OCI-LY3 (cell line): ENCODE data around the gene KIRREL1.

Experiments
- H2AFZ ChIP-seq: fragments of 200-600, 300-600 bp; shearing (Covaris generic); 2 replicates; pipeline ENCODE4 v1.6.0; 2014; ENCODE audit warnings: antibody characterized with exemption, low read depth, low read length
- H3K27ac ChIP-seq: fragments of 200-600, 300-600 bp; sonication (generic); 2 replicates; pipeline ENCODE4 v1.5.1; 2014; ENCODE audit warnings: mild to moderate bottlenecking, low read length, moderate library complexity, mixed read lengths
- H3K27me3 ChIP-seq: fragments of 200-600, 300-600 bp; sonication (generic); 2 replicates; pipeline ENCODE4 v1.6.1; 2014; ENCODE audit warnings: low read depth, low read length, mixed read lengths
- H3K36me3 ChIP-seq: fragments of 200-600, 300-600 bp; sonication (generic); replicated peaks from 2 replicates; pipeline ENCODE3; 2014; ENCODE audit warnings: low read depth, low read length, mixed read lengths
- H3K4me1 ChIP-seq: fragments of 300-600, 200-600 bp; sonication (generic); 2 replicates; pipeline ENCODE4 v1.6.1; 2014; ENCODE audit warnings: low read length, mixed read lengths
- H3K4me2 ChIP-seq: fragments of 200-600, 300-600 bp; sonication (generic); 2 replicates; pipeline ENCODE4 v1.6.1; 2014; ENCODE audit warnings: low read length, mixed read lengths
- H3K4me3 ChIP-seq: fragments of 300-600, 200-600 bp; sonication (generic); 2 replicates; pipeline ENCODE4 v1.5.1; 2014; ENCODE audit warnings: antibody characterized with exemption, mild to moderate bottlenecking, low read length, moderate library complexity
- H3K79me2 ChIP-seq: fragments of 300-600, 200-600 bp; shearing (Covaris generic); 2 replicates; pipeline ENCODE4 v1.6.1; 2014; ENCODE audit warnings: mild to moderate bottlenecking, low read length, mixed read lengths
- H3K9ac ChIP-seq: fragments of 300-600, 200-600 bp; shearing (Covaris generic); 2 replicates; pipeline ENCODE4 v1.6.0; 2014; ENCODE audit warnings: mild to moderate bottlenecking, low read length, moderate library complexity
- H3K9me3 ChIP-seq: fragments of 200-600, 300-600 bp; shearing (Covaris generic); 2 replicates; pipeline ENCODE4 v1.6.1; 2014; ENCODE audit warnings: low read length, mixed read lengths; ENCODE audit not compliant: insufficient read depth
- H4K20me1 ChIP-seq: fragments of 200-600, 300-600 bp; sonication (generic); 2 replicates; pipeline ENCODE4 v1.6.1; 2016; ENCODE audit warnings: low read length, mixed read lengths; ENCODE audit not compliant: insufficient read depth
- CTCF ChIP-seq: fragments of 200-600, 300-600 bp; sonication (generic); IDR thresholded peaks from 2 replicates; pipeline ENCODE4 v1.5.1; 2014; ENCODE audit warnings: antibody characterized with exemption, low read length, low read depth
- EZH2phosphoT487 ChIP-seq: fragments of 200-600 bp; shearing (Covaris generic); IDR thresholded peaks from 2 replicates; pipeline ENCODE4 v1.6.1; 2018; ENCODE audit warnings: antibody characterized with exemption, mixed run types, low read depth

The KIRREL1 gene

GRCh38 chr1:158147869-158148268 lies 154.4 kb downstream of the KIRREL1 start:
- H2AFZ ChIP-seq, result no peak overlapping the region
- no peaks in the 10 kb centered on the region for H3K9me3 ChIP-seq
- no peaks in the 10 kb centered on the region for H3K36me3 ChIP-seq
- no peak overlapping the region for H3K27ac ChIP-seq
- H3K4me3 ChIP-seq, result no peak overlapping the region
- no peak for TF ChIP-seq CTCF
- TF ChIP-seq EZH2phosphoT487, result no peak
- H4K20me1 ChIP-seq, result no peaks in the 10 kb centered on the region
- H3K27me3 ChIP-seq, result peaks cover 14% of the 10 kb centered on the region; the same call in 1 of the 2 replicates
- no peak overlapping the region for H3K4me2 ChIP-seq
- no peaks in the 10 kb centered on the region for H3K79me2 ChIP-seq
- H3K4me1 ChIP-seq, result peaks cover 34% of the 10 kb centered on the region
- no peak overlapping the region for H3K9ac ChIP-seq

DNA sequence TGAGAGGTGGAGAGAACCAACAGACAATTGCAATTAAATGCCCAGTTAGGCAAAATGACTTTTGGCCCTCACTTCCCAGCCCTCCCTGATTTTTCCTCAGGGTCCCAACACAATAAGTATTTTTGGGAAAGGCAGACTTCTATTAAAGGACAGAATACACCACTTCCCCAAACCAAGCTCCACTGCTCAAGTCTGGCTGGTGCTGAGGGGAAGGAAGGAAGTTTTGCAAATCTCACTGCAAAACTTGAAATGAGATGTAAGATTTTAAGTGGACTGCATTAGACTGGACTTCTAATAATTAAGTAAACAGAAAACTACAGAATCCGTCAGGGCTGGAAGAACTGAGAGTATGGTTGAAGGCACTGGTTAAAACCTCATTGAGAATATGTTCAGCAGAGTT lies 155.0 kb downstream of the KIRREL1 start:
- H3K79me2 ChIP-seq, result no peaks in the 10 kb centered on the region
- no peaks in the 10 kb centered on the region for H3K9me3 ChIP-seq
- no peak overlapping the region for H3K27ac ChIP-seq
- no peak overlapping the region for H2AFZ ChIP-seq
- H3K4me3 ChIP-seq, result no peak overlapping the region
- no peak for TF ChIP-seq EZH2phosphoT487
- no peak for TF ChIP-seq CTCF
- no peaks in the 10 kb centered on the region for H3K36me3 ChIP-seq
- no peak overlapping the region; the same call in 1 of the 2 replicates for H3K4me2 ChIP-seq
- peaks cover 14% of the 10 kb centered on the region; the same call in 1 of the 2 replicates for H3K27me3 ChIP-seq
- peaks cover 40% of the 10 kb centered on the region for H3K4me1 ChIP-seq
- H3K9ac ChIP-seq, result no peak overlapping the region
- H4K20me1 ChIP-seq, result no peaks in the 10 kb centered on the region

- peaks cover 47% of the 10 kb centered on the region for H3K4me1 ChIP-seq
- H3K9ac ChIP-seq, result peak overlapping the region; percentile 66
- H3K27me3 ChIP-seq, result peaks cover 14% of the 10 kb centered on the region; the same call in 1 of the 2 replicates
- no peaks in the 10 kb centered on the region for H3K79me2 ChIP-seq
- H3K9me3 ChIP-seq, result no peaks in the 10 kb centered on the region
- peak overlapping the region; percentile 99 for H2AFZ ChIP-seq
- TF ChIP-seq CTCF, result no peak
- TF ChIP-seq EZH2phosphoT487, result no peak
- H3K27ac ChIP-seq, result peak overlapping the region; percentile 28; the same call in 1 of the 2 replicates
- H3K4me2 ChIP-seq, result peak overlapping the region; percentile 89
- no peaks in the 10 kb centered on the region for H4K20me1 ChIP-seq
- no peaks in the 10 kb centered on the region for H3K36me3 ChIP-seq
- H3K4me3 ChIP-seq, result peak overlapping the region; percentile 80
Observed at GRCh38 chr1:158149175-158149574, 155.7 kb downstream of the KIRREL1 start.
